Measurements from ENCODE around the gene LTBP3. TPM values are rescaled to one million over a fixed set of nuclear protein-coding genes. Genes with fewer than 3 reads are reported as not detected.

LTBP3 gene
- total and polyA plus RNA-seq, 9 of the 15 experiments (the other 6 are each of a cell fraction or from before 2014, with no cell fraction given) = 0.06 to 20.5 (median 4.8) TPM

DNA sequence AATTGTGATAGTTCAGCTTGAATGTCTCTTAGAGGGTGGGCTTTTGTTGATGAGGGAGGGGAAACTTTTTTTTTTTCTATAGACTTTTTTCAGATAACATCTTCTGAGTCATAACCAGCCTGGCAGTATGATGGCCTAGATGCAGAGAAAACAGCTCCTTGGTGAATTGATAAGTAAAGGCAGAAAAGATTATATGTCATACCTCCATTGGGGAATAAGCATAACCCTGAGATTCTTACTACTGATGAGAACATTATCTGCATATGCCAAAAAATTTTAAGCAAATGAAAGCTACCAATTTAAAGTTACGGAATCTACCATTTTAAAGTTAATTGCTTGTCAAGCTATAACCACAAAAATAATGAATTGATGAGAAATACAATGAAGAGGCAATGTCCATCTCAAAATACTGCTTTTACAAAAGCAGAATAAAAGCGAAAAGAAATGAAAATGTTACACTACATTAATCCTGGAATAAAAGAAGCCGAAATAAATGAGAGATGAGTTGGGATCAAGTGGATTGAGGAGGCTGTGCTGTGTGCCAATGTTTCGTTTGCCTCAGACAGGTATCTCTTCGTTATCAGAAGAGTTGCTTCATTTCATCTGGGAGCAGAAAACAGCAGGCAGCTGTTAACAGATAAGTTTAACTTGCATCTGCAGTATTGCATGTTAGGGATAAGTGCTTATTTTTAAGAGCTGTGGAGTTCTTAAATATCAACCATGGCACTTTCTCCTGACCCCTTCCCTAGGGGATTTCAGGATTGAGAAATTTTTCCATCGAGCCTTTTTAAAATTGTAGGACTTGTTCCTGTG is 55.4 kb downstream of the LTBP3 start (continued):
- TF ChIP-seq, protein P1, sequence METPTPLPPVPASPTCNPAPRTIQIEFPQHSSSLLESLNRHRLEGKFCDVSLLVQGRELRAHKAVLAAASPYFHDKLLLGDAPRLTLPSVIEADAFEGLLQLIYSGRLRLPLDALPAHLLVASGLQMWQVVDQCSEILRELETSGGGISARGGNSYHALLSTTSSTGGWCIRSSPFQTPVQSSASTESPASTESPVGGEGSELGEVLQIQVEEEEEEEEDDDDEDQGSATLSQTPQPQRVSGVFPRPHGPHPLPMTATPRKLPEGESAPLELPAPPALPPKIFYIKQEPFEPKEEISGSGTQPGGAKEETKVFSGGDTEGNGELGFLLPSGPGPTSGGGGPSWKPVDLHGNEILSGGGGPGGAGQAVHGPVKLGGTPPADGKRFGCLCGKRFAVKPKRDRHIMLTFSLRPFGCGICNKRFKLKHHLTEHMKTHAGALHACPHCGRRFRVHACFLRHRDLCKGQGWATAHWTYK (CRISPR knock-in tag; IDR thresholded peaks at IDR 0.05) = peak; percentile 86
- TF ChIP-seq MCM5 (IDR thresholded peaks at IDR 0.05; ENCODE audit: low read depth) (no peak), GATA2 (CRISPR knock-in tag; IDR thresholded peaks at IDR 0.05) (no peak), ZNF41 (CRISPR knock-in tag; conservative IDR thresholded peaks at IDR 0.05) (peak; percentile 81), ZNF324 (CRISPR knock-in tag; IDR thresholded peaks at IDR 0.05) (peak; percentile 67; the same call in 1 of the 2 replicates), RAD21 (CRISPR knock-in tag; conservative IDR thresholded peaks at IDR 0.05 in 1 of 2, IDR thresholded peaks at IDR 0.05 in 1 of 2) (0 out of 4 replicates have a peak, but pooled peaks of 1 of the 2 experiments have one; percentile 7), CC2D1A (IDR thresholded peaks at IDR 0.05) (no peak), HDAC1 (IDR thresholded peaks at IDR 0.05) (peak in 1 of 2 experiments; percentile 8; a peak in 1 of 4 replicates), SIRT6 (IDR thresholded peaks at IDR 0.05; ENCODE audit: low read depth, low read length) (peak; percentile 100)
- TF ChIP-seq, protein P2, sequence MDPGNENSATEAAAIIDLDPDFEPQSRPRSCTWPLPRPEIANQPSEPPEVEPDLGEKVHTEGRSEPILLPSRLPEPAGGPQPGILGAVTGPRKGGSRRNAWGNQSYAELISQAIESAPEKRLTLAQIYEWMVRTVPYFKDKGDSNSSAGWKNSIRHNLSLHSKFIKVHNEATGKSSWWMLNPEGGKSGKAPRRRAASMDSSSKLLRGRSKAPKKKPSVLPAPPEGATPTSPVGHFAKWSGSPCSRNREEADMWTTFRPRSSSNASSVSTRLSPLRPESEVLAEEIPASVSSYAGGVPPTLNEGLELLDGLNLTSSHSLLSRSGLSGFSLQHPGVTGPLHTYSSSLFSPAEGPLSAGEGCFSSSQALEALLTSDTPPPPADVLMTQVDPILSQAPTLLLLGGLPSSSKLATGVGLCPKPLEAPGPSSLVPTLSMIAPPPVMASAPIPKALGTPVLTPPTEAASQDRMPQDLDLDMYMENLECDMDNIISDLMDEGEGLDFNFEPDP (CRISPR knock-in tag; IDR thresholded peaks at IDR 0.05) = peak; percentile 94
- TF ChIP-seq, protein P3, sequence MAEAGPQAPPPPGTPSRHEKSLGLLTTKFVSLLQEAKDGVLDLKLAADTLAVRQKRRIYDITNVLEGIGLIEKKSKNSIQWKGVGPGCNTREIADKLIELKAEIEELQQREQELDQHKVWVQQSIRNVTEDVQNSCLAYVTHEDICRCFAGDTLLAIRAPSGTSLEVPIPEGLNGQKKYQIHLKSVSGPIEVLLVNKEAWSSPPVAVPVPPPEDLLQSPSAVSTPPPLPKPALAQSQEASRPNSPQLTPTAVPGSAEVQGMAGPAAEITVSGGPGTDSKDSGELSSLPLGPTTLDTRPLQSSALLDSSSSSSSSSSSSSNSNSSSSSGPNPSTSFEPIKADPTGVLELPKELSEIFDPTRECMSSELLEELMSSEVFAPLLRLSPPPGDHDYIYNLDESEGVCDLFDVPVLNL (CRISPR knock-in tag; IDR thresholded peaks at IDR 0.05; ENCODE audit: low read depth) = 0 out of 2 replicates have a peak, but pooled peaks have one; percentile 41
- TF ChIP-seq, protein P4, sequence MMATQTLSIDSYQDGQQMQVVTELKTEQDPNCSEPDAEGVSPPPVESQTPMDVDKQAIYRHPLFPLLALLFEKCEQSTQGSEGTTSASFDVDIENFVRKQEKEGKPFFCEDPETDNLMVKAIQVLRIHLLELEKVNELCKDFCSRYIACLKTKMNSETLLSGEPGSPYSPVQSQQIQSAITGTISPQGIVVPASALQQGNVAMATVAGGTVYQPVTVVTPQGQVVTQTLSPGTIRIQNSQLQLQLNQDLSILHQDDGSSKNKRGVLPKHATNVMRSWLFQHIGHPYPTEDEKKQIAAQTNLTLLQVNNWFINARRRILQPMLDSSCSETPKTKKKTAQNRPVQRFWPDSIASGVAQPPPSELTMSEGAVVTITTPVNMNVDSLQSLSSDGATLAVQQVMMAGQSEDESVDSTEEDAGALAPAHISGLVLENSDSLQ (IDR thresholded peaks at IDR 0.05) = no peak
- TF ChIP-seq, protein P5, sequence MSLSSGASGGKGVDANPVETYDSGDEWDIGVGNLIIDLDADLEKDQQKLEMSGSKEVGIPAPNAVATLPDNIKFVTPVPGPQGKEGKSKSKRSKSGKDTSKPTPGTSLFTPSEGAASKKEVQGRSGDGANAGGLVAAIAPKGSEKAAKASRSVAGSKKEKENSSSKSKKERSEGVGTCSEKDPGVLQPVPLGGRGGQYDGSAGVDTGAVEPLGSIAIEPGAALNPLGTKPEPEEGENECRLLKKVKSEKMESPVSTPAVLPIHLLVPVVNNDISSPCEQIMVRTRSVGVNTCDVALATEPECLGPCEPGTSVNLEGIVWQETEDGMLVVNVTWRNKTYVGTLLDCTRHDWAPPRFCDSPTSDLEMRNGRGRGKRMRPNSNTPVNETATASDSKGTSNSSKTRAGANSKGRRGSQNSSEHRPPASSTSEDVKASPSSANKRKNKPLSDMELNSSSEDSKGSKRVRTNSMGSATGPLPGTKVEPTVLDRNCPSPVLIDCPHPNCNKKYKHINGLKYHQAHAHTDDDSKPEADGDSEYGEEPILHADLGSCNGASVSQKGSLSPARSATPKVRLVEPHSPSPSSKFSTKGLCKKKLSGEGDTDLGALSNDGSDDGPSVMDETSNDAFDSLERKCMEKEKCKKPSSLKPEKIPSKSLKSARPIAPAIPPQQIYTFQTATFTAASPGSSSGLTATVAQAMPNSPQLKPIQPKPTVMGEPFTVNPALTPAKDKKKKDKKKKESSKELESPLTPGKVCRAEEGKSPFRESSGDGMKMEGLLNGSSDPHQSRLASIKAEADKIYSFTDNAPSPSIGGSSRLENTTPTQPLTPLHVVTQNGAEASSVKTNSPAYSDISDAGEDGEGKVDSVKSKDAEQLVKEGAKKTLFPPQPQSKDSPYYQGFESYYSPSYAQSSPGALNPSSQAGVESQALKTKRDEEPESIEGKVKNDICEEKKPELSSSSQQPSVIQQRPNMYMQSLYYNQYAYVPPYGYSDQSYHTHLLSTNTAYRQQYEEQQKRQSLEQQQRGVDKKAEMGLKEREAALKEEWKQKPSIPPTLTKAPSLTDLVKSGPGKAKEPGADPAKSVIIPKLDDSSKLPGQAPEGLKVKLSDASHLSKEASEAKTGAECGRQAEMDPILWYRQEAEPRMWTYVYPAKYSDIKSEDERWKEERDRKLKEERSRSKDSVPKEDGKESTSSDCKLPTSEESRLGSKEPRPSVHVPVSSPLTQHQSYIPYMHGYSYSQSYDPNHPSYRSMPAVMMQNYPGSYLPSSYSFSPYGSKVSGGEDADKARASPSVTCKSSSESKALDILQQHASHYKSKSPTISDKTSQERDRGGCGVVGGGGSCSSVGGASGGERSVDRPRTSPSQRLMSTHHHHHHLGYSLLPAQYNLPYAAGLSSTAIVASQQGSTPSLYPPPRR (CRISPR knock-in tag; IDR thresholded peaks at IDR 0.05; ENCODE audit: borderline replicate concordance) = peak; percentile 78; the same call in 1 of the 2 replicates
- TF ChIP-seq, protein P6, sequence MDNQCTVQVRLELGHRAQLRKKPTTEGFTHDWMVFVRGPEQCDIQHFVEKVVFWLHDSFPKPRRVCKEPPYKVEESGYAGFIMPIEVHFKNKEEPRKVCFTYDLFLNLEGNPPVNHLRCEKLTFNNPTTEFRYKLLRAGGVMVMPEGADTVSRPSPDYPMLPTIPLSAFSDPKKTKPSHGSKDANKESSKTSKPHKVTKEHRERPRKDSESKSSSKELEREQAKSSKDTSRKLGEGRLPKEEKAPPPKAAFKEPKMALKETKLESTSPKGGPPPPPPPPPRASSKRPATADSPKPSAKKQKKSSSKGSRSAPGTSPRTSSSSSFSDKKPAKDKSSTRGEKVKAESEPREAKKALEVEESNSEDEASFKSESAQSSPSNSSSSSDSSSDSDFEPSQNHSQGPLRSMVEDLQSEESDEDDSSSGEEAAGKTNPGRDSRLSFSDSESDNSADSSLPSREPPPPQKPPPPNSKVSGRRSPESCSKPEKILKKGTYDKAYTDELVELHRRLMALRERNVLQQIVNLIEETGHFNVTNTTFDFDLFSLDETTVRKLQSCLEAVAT (IDR thresholded peaks at IDR 0.05) = peak; percentile 98 to 99
